Effector CD4-positive, alpha-beta T cell (primary cell): Measurements from ENCODE around the gene NCK1.
"Not testable (repeated sequence)": the region's sequence is repeated elsewhere in the genome, so short reads cannot be mapped to it uniquely, and the experiment has no call there.

Experiments
- DNase-seq: peaks from one replicate; pipeline ENCODE4 v3.0.0-alpha.2; 2020

The NCK1 gene

GRCh38 chr3:136950623-136951022, 88.6 kb downstream of the NCK1 start:
- no peak for DNase-seq

GRCh38 chr3:136952292-136952691, 90.3 kb downstream of the NCK1 start:
- DNase-seq, result no peak

GRCh38 chr3:136954251-136954650, 92.2 kb downstream of the NCK1 start:
- no peak for DNase-seq

- DNase-seq, result no peak
Observed at GRCh38 chr3:136954980-136955780, 93.2 kb downstream of the NCK1 start.

- no peak for DNase-seq
Observed at GRCh38 chr3:136955813-136956212, 93.8 kb downstream of the NCK1 start.

GRCh38 chr3:136956971-136957370, 95.0 kb downstream of the NCK1 start:
- no peak for DNase-seq

GRCh38 chr3:136957751-136958288, 95.8 kb downstream of the NCK1 start, which contains the start of gene IL20RB:
IL20RB (plus strand) TSS chr3:136957983; CDS start chr3:136958114, 131 bp downstream.
- DNase-seq, result no peak

GRCh38 chr3:136958939-136959338, 96.9 kb downstream of the NCK1 start:
- DNase-seq, result no peak

- DNase-seq, result no peak
Observed at GRCh38 chr3:136959599-136959998, 97.6 kb downstream of the NCK1 start.

GRCh38 chr3:136960838-136961836, 99.1 kb downstream of the NCK1 start:
- DNase-seq, result no peak

- DNase-seq, result no peak
Observed at GRCh38 chr3:136962927-136963326, 100.9 kb downstream of the NCK1 start.

- DNase-seq, result not testable (repeated sequence)
Observed at GRCh38 chr3:136969539-136969938, 107.5 kb downstream of the NCK1 start.

GRCh38 chr3:136973352-136973751, 111.3 kb downstream of the NCK1 start:
- no peak for DNase-seq

GRCh38 chr3:136974670-136975069, 112.7 kb downstream of the NCK1 start:
- no peak for DNase-seq

GRCh38 chr3:136979204-136979603, 117.2 kb downstream of the NCK1 start:
- DNase-seq, result no peak

GRCh38 chr3:136979684-136980083, 117.7 kb downstream of the NCK1 start:
- no peak for DNase-seq

- DNase-seq, result no peak
Observed at GRCh38 chr3:136982033-136982432, 120.0 kb downstream of the NCK1 start.

GRCh38 chr3:136982520-136983138, 120.6 kb downstream of the NCK1 start:
- no peak for DNase-seq

- DNase-seq, result no peak
Observed at GRCh38 chr3:136984837-136985236, 122.8 kb downstream of the NCK1 start.

- DNase-seq, result not testable (repeated sequence)
Observed at GRCh38 chr3:136987398-136987980, 125.5 kb downstream of the NCK1 start.

- DNase-seq, result no peak
Observed at GRCh38 chr3:136988651-136989050, 126.6 kb downstream of the NCK1 start.

GRCh38 chr3:136989781-136990524, 127.9 kb downstream of the NCK1 start:
- DNase-seq, result no peak
